Measurements from ENCODE around the gene PRKAR2A.

- TF ChIP-seq CTCF (IDR thresholded peaks at IDR 0.05) (no peak), POLR2A (IDR thresholded peaks at IDR 0.05) (no peak)
These were observed 88.6 kb downstream of the PRKAR2A start for GRCh38 chr3:48759071-48759470.

Data from vagina (tissue), 2 donors.